KMS-11 (cell line): ENCODE data around the gene GRID1.

Experiments
- H2AFZ ChIP-seq: fragments of 200-600 bp; sonication (generic); 2 replicates; pipeline ENCODE4 v1.6.1; 2016; ENCODE audit warnings: antibody characterized with exemption, mixed run types, low read depth
- H3K27ac ChIP-seq: fragments of 200-600 bp; sonication (generic); 2 replicates; pipeline ENCODE4 v1.6.1; 2016; ENCODE audit warnings: mild to moderate bottlenecking, mixed run types
- H3K27me3 ChIP-seq: fragments of 200-600 bp; sonication (generic); 2 replicates; pipeline ENCODE4 v1.6.1; 2017; ENCODE audit warnings: mild to moderate bottlenecking, low read depth, mixed run types, moderate library complexity; ENCODE audit not compliant: insufficient read depth
- H3K36me3 ChIP-seq: fragments of 200-600 bp; sonication (generic); 2 replicates; pipeline ENCODE4 v1.6.1; 2017; ENCODE audit warnings: mild to moderate bottlenecking, mixed run types; ENCODE audit not compliant: insufficient read depth
- H3K4me1 ChIP-seq: fragments of 200-600 bp; sonication (generic); 2 replicates; pipeline ENCODE4 v1.6.1; 2016; ENCODE audit warnings: mild to moderate bottlenecking, low read depth, mixed run types; ENCODE audit not compliant: poor library complexity, severe bottlenecking
- H3K4me2 ChIP-seq: fragments of 200-600 bp; sonication (generic); 2 replicates; pipeline ENCODE4 v1.7.0; 2016; ENCODE audit warnings: mild to moderate bottlenecking, mixed run types
- H3K4me3 ChIP-seq: fragments of 200-600 bp; sonication (generic); IDR thresholded peaks from 2 replicates; pipeline ENCODE4 v1.6.1; 2017; ENCODE audit warnings: low read depth, low read length, mixed read lengths; ENCODE audit not compliant: insufficient read depth
- H3K79me2 ChIP-seq: fragments of 200-600 bp; sonication (generic); 2 replicates; pipeline ENCODE4 v1.6.1; 2016; ENCODE audit warnings: low read depth, mixed run types; ENCODE audit not compliant: insufficient read depth
- H3K9ac ChIP-seq: fragments of 200-600 bp; sonication (generic); 2 replicates; pipeline ENCODE4 v1.6.1; 2016; ENCODE audit warnings: mild to moderate bottlenecking, mixed run types
- H4K20me1 ChIP-seq: fragments of 200-600 bp; sonication (generic); 2 replicates; pipeline ENCODE4 v1.6.1; 2016; ENCODE audit warnings: mild to moderate bottlenecking, mixed run types; ENCODE audit not compliant: insufficient read depth
- TF ChIP-seq, protein P1 (sequence below): fragments of 200-600 bp; sonication (generic); conservative IDR thresholded peaks from 2 replicates; pipeline ENCODE4 v1.6.1; 2017; ENCODE audit warnings: low read depth, mild to moderate bottlenecking, antibody characterized with exemption, low read length, moderate library complexity, mixed read lengths

GRID1 gene

DNA sequence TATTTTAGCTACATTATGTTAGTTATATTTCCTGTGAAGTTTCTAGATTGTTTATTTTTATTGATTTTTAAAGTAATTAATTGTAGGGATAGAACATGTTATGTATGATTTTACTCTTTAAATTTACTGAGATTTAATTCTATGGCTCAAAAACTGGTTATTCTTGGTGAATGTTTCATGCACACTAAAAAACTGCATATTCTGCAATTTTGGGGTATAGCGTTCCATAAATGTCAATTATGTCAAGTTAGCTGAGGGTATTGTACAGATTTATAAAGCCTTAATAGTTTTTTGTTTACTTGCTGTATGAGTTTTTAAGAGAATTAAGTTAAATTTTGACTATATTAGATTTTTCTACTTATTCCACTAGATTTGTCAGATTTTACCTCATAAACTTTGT, 669.7 kb downstream of the GRID1 start:
- Histone ChIP-seq H4K20me1 (no peaks in the 10 kb centered on the region), H3K79me2 (no peaks in the 10 kb centered on the region), H3K27me3 (no peaks in the 10 kb centered on the region), H3K36me3 (no peaks in the 10 kb centered on the region), H3K27ac (no peak overlapping the region), H3K4me1 (no peaks in the 10 kb centered on the region), H3K4me2 (no peak overlapping the region), H2AFZ (no peak overlapping the region), H3K4me3 (no peak overlapping the region), H3K9ac (no peak overlapping the region)
- TF ChIP-seq, protein P1, sequence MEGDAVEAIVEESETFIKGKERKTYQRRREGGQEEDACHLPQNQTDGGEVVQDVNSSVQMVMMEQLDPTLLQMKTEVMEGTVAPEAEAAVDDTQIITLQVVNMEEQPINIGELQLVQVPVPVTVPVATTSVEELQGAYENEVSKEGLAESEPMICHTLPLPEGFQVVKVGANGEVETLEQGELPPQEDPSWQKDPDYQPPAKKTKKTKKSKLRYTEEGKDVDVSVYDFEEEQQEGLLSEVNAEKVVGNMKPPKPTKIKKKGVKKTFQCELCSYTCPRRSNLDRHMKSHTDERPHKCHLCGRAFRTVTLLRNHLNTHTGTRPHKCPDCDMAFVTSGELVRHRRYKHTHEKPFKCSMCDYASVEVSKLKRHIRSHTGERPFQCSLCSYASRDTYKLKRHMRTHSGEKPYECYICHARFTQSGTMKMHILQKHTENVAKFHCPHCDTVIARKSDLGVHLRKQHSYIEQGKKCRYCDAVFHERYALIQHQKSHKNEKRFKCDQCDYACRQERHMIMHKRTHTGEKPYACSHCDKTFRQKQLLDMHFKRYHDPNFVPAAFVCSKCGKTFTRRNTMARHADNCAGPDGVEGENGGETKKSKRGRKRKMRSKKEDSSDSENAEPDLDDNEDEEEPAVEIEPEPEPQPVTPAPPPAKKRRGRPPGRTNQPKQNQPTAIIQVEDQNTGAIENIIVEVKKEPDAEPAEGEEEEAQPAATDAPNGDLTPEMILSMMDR = no peak

DNA sequence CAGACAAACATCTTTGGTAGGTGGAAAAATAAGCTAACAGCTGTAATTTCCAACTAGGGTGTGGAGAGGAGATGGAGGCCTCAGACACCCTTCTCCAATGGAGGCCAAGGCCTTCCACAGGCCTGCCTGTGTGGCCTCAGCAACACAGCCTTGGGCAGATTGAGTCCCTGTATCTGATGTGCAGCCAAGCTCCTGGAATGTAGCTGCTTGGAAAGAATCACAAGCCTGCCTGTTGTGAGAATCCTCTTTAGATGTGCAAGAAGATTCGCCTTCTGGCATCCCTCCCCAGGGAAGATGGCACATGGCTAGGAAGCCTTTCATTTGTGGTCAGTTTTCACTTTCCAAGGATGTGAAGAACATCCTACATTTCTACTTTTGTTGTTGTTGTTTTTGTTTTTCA, 684.0 kb downstream of the GRID1 start:
- Histone ChIP-seq H2AFZ (no peak overlapping the region), H3K4me3 (no peak overlapping the region), H3K27me3 (no peaks in the 10 kb centered on the region), H3K36me3 (no peaks in the 10 kb centered on the region), H3K79me2 (no peaks in the 10 kb centered on the region), H4K20me1 (no peaks in the 10 kb centered on the region), H3K4me2 (no peak overlapping the region), H3K9ac (no peak overlapping the region), H3K4me1 (no peaks in the 10 kb centered on the region), H3K27ac (no peak overlapping the region)
- TF ChIP-seq, protein P1 = no peak

- Histone ChIP-seq H3K27ac (no peak overlapping the region), H3K9ac (no peak overlapping the region), H3K4me1 (no peaks in the 10 kb centered on the region), H3K79me2 (no peaks in the 10 kb centered on the region), H3K36me3 (no peaks in the 10 kb centered on the region), H4K20me1 (no peaks in the 10 kb centered on the region), H3K4me2 (no peak overlapping the region), H3K27me3 (no peaks in the 10 kb centered on the region), H2AFZ (no peak overlapping the region), H3K4me3 (no peak overlapping the region)
- TF ChIP-seq, protein P1 = no peak
These were observed 686.9 kb downstream of the GRID1 start for GRCh38 chr10:85679710-85680109.

DNA sequence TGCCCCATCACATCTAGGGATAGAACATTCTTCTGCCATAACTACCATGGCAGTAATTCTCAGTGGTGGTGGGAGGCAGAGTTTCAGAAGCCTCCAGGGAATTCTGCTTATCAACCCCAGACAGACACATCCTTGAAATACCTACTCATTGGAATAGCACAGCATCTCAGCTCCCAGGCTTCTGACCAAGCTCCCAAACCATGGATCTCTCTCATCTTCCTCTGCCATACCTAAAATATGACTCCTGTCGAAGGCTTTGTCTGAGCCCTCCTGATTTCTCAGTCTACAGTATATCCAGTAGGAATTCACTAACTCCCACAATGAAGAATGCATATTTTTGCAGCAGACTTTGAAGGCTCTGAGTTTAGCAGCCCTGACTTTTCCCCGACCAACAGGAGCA, 687.5 kb downstream of the GRID1 start:
- H3K27ac ChIP-seq = no peak overlapping the region
- no peaks in the 10 kb centered on the region for H3K79me2 ChIP-seq
- H3K4me1 ChIP-seq = no peaks in the 10 kb centered on the region
- H3K4me3 ChIP-seq = no peak overlapping the region
- TF ChIP-seq, protein P1 = no peak
- H3K36me3 ChIP-seq = no peaks in the 10 kb centered on the region
- H3K27me3 ChIP-seq = no peaks in the 10 kb centered on the region
- no peaks in the 10 kb centered on the region for H4K20me1 ChIP-seq
- H3K9ac ChIP-seq = no peak overlapping the region
- H3K4me2 ChIP-seq = no peak overlapping the region
- H2AFZ ChIP-seq = no peak overlapping the region
